ENCODE results near the gene ACAD10.
"Not testable (repeated sequence)": the region's sequence is repeated elsewhere in the genome, so short reads cannot be mapped to it uniquely, and the experiment has no call there.

The ACAD10 gene

DNA sequence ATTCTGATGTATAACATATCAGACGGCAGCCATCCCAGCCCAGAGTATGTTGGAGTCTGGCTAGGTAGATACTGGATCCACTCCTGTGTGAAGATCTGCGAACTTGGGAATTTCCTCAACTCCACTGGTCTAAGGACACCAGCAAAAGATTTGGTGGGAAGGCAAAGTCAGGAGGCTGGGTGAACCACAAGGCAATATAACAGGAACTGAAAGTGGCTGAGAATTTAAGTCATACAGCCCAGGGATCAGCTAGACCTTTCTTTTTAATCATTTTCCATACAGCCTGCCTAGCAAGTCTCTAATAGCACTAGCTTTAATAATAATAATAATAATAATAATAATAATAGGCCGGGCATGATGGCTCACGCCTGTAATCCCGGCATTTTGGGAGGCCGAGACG lies 34.9 kb upstream of the ACAD10 start:
- no peak overlapping the region for H3K27ac ChIP-seq (ENCODE audit: low read length)
- H3F3A ChIP-seq (ENCODE audit: insufficient read depth, low read length): no peaks in the 10 kb centered on the region
- no peaks in the 10 kb centered on the region for H3K9me2 ChIP-seq (replicated peaks; ENCODE audit: insufficient read depth, low read length)
- no peaks in the 10 kb centered on the region for H4K20me1 ChIP-seq (ENCODE audit: insufficient read depth, low read length)
- no peak overlapping the region for H3K4me2 ChIP-seq (ENCODE audit: low read depth, low read length)
- TF ChIP-seq EZH2phosphoT487 (IDR thresholded peaks at IDR 0.05; ENCODE audit: low read length): no peak
- TF ChIP-seq EZH2 (optimal IDR thresholded peaks at IDR 0.05; ENCODE audit: low read depth, low read length): no peak
- TF ChIP-seq CTCF (IDR thresholded peaks at IDR 0.05; ENCODE audit: low read length): no peak
- no peak for DNase-seq
- no peaks in the 10 kb centered on the region for H3K4me1 ChIP-seq (ENCODE audit: low read length)
- H3K36me3 ChIP-seq (replicated peaks; ENCODE audit: insufficient read depth, low read length): no peaks in the 10 kb centered on the region
- no peak overlapping the region for H2AFZ ChIP-seq (ENCODE audit: low read length)
- no peaks in the 10 kb centered on the region for H3K9me3 ChIP-seq (replicated peaks; ENCODE audit: insufficient read depth, low read length)
- H3K27me3 ChIP-seq (replicated peaks; ENCODE audit: insufficient read depth, low read length): no peaks in the 10 kb centered on the region
- H3K79me2 ChIP-seq (ENCODE audit: low read length): no peaks in the 10 kb centered on the region
- no peak overlapping the region for H3K9ac ChIP-seq (ENCODE audit: low read length)
- no peak overlapping the region for H3K4me3 ChIP-seq (ENCODE audit: low read length)

DNA sequence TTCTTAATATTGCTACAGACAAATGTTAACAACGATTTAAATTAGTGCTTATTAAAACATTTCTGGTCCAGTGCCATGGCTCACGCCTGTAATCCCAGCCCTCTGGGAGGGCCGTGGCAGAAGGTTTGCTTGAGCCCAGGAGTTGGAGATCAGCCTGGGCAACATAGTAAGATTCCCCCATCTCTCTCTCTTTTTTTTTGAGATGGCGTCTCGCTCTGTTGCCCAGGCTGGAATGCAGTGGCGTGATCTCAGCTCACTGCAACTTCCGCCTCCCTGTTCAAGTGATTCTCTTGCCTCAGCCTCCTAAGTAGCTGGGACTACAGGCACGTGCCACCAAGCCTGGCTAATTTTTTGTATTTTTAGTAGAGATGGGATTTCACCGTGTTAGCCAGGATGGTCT lies 33.3 kb upstream of the ACAD10 start:
- not testable (repeated sequence) for H3K79me2 ChIP-seq (ENCODE audit: low read length); H3K4me1 ChIP-seq (ENCODE audit: low read length); H3K36me3 ChIP-seq (replicated peaks; ENCODE audit: insufficient read depth, low read length)

GRCh38 chr12:111653596-111653995 lies 32.3 kb upstream of the ACAD10 start:
- no peak for DNase-seq
- Histone ChIP-seq H3F3A (ENCODE audit: insufficient read depth, low read length) (no peaks in the 10 kb centered on the region), H4K20me1 (ENCODE audit: insufficient read depth, low read length) (no peaks in the 10 kb centered on the region), H3K4me3 (ENCODE audit: low read length) (no peak overlapping the region), H3K36me3 (replicated peaks; ENCODE audit: insufficient read depth, low read length) (no peaks in the 10 kb centered on the region), H3K9me3 (replicated peaks; ENCODE audit: insufficient read depth, low read length) (no peaks in the 10 kb centered on the region), H3K4me1 (ENCODE audit: low read length) (no peaks in the 10 kb centered on the region), H3K27ac (ENCODE audit: low read length) (no peak overlapping the region), H3K9me2 (replicated peaks; ENCODE audit: insufficient read depth, low read length) (no peaks in the 10 kb centered on the region), H2AFZ (ENCODE audit: low read length) (no peak overlapping the region), H3K27me3 (replicated peaks; ENCODE audit: insufficient read depth, low read length) (no peaks in the 10 kb centered on the region), H3K9ac (ENCODE audit: low read length) (no peak overlapping the region), H3K4me2 (ENCODE audit: low read depth, low read length) (no peak overlapping the region), H3K79me2 (ENCODE audit: low read length) (no peaks in the 10 kb centered on the region)
- no peak for TF ChIP-seq CTCF (IDR thresholded peaks at IDR 0.05; ENCODE audit: low read length)
- TF ChIP-seq EZH2phosphoT487 (IDR thresholded peaks at IDR 0.05; ENCODE audit: low read length): no peak
- TF ChIP-seq EZH2 (optimal IDR thresholded peaks at IDR 0.05; ENCODE audit: low read depth, low read length): no peak

More for the DNA sequence above, 33.3 kb upstream of the ACAD10 start:
- not testable (repeated sequence) for H3K9me2 ChIP-seq (replicated peaks; ENCODE audit: insufficient read depth, low read length); H3F3A ChIP-seq (ENCODE audit: insufficient read depth, low read length); H3K9me3 ChIP-seq (replicated peaks; ENCODE audit: insufficient read depth, low read length); H3K9ac ChIP-seq (ENCODE audit: low read length); H3K27ac ChIP-seq (ENCODE audit: low read length); H2AFZ ChIP-seq (ENCODE audit: low read length); H3K27me3 ChIP-seq (replicated peaks; ENCODE audit: insufficient read depth, low read length); DNase-seq; H4K20me1 ChIP-seq (ENCODE audit: insufficient read depth, low read length); H3K4me2 ChIP-seq (ENCODE audit: low read depth, low read length); H3K4me3 ChIP-seq (ENCODE audit: low read length)

GRCh38 chr12:111655356-111655755 lies 30.5 kb upstream of the ACAD10 start:
- no peak overlapping the region for H3K4me3 ChIP-seq (ENCODE audit: low read length)
- H3F3A ChIP-seq (ENCODE audit: insufficient read depth, low read length): no peaks in the 10 kb centered on the region
- H3K36me3 ChIP-seq (replicated peaks; ENCODE audit: insufficient read depth, low read length): no peaks in the 10 kb centered on the region
- no peak for DNase-seq
- no peak overlapping the region for H3K4me2 ChIP-seq (ENCODE audit: low read depth, low read length)
- H3K4me1 ChIP-seq (ENCODE audit: low read length): no peaks in the 10 kb centered on the region
- no peak overlapping the region for H3K9ac ChIP-seq (ENCODE audit: low read length)
- H3K79me2 ChIP-seq (ENCODE audit: low read length): no peaks in the 10 kb centered on the region
- no peaks in the 10 kb centered on the region for H4K20me1 ChIP-seq (ENCODE audit: insufficient read depth, low read length)
- H3K9me3 ChIP-seq (replicated peaks; ENCODE audit: insufficient read depth, low read length): no peaks in the 10 kb centered on the region
- no peaks in the 10 kb centered on the region for H3K9me2 ChIP-seq (replicated peaks; ENCODE audit: insufficient read depth, low read length)
- H2AFZ ChIP-seq (ENCODE audit: low read length): no peak overlapping the region
- H3K27ac ChIP-seq (ENCODE audit: low read length): no peak overlapping the region
- TF ChIP-seq EZH2phosphoT487 (IDR thresholded peaks at IDR 0.05; ENCODE audit: low read length) (no peak), EZH2 (optimal IDR thresholded peaks at IDR 0.05; ENCODE audit: low read depth, low read length) (no peak), CTCF (IDR thresholded peaks at IDR 0.05; ENCODE audit: low read length) (no peak)
- H3K27me3 ChIP-seq (replicated peaks; ENCODE audit: insufficient read depth, low read length): no peaks in the 10 kb centered on the region

Measured in MM.1S (cell line).